H9 (cell line): ENCODE results near the gene YAP1. TPM values are rescaled to one million over a fixed set of nuclear protein-coding genes. Genes with fewer than 3 reads are reported as not detected.

Source experiments
- DNase-seq: peaks from one replicate; pipeline ENCODE4 v3.0.0-alpha.2; 2017
- H2AFZ ChIP-seq: one replicate; pipeline ENCODE4 v1.6.1; 2013; ENCODE audit warnings: mild to moderate bottlenecking, low read length, control low read depth, moderate library complexity
- H2AK5ac ChIP-seq: 2 replicates; pipeline ENCODE4 v1.6.1; 2013; ENCODE audit warnings: low read length, control low read depth, mixed read lengths; ENCODE audit not compliant: insufficient read length
- H2BK120ac ChIP-seq: one replicate; pipeline ENCODE4 v1.6.1; 2013; ENCODE audit warnings: low read depth, mild to moderate bottlenecking, low read length, control low read depth, inconsistent platforms; ENCODE audit not compliant: poor library complexity, severe bottlenecking
- H2BK12ac ChIP-seq: 2 replicates; pipeline ENCODE4 v1.6.1; 2013; ENCODE audit warnings: low read length, control low read depth, mixed read lengths, low read depth; ENCODE audit not compliant: insufficient read length
- H2BK15ac ChIP-seq: 2 replicates; pipeline ENCODE4 v1.6.1; 2013; ENCODE audit warnings: low read depth, low read length, control low read depth
- H2BK20ac ChIP-seq: one replicate; pipeline ENCODE4 v1.6.1; 2013; ENCODE audit warnings: low read depth, mild to moderate bottlenecking, low read length, control low read depth, inconsistent platforms; ENCODE audit not compliant: poor library complexity, severe bottlenecking
- H2BK5ac ChIP-seq: 2 replicates; pipeline ENCODE4 v1.6.1; 2013; ENCODE audit warnings: low read length, control low read depth, mixed read lengths; ENCODE audit not compliant: insufficient read length
- H3K14ac ChIP-seq: 2 replicates; pipeline ENCODE4 v1.6.1; 2013; ENCODE audit warnings: low read length, control low read depth; ENCODE audit not compliant: insufficient read depth
- H3K18ac ChIP-seq: 2 replicates; pipeline ENCODE4 v1.6.1; 2013; ENCODE audit warnings: low read depth, mild to moderate bottlenecking, mixed read lengths, low read length, control low read depth; ENCODE audit not compliant: insufficient read length
- H3K23ac ChIP-seq: 2 replicates; pipeline ENCODE4 v1.6.1; 2013; ENCODE audit warnings: low read length, control low read depth, mixed read lengths, low read depth; ENCODE audit not compliant: insufficient read length
- H3K23me2 ChIP-seq: 2 replicates; pipeline ENCODE4 v1.6.1; 2013; ENCODE audit warnings: low read depth, mild to moderate bottlenecking, mixed read lengths, low read length, control low read depth; ENCODE audit not compliant: insufficient read length, poor library complexity, severe bottlenecking
- H3K27ac ChIP-seq: 2 replicates; pipeline ENCODE4 v1.5.1; 2013; ENCODE audit warnings: low read length, control low read depth, mixed read lengths, low read depth; ENCODE audit not compliant: insufficient read length
- H3K27me3 ChIP-seq: 2 replicates; pipeline ENCODE4 v1.6.1; 2013; ENCODE audit warnings: low read length, control low read depth, inconsistent platforms; ENCODE audit not compliant: insufficient read depth
- H3K4ac ChIP-seq: 2 replicates; pipeline ENCODE4 v1.6.1; 2013; ENCODE audit warnings: low read depth, mild to moderate bottlenecking, control low read depth, inconsistent platforms, low read length, moderate library complexity
- H3K4me1 ChIP-seq: 2 replicates; pipeline ENCODE4 v1.6.1; 2013; ENCODE audit warnings: low read length, control low read depth, inconsistent platforms; ENCODE audit not compliant: insufficient read depth
- H3K4me2 ChIP-seq: 2 replicates; pipeline ENCODE4 v1.6.1; 2013; ENCODE audit warnings: low read length, control low read depth, mixed read lengths; ENCODE audit not compliant: insufficient read length, insufficient read depth
- H3K56ac ChIP-seq: 2 replicates; pipeline ENCODE4 v1.6.1; 2013; ENCODE audit warnings: low read depth, mild to moderate bottlenecking, mixed read lengths, low read length, control low read depth; ENCODE audit not compliant: insufficient read length
- H3K79me1 ChIP-seq: 2 replicates; pipeline ENCODE4 v1.6.1; 2013; ENCODE audit warnings: low read depth, mild to moderate bottlenecking, moderate library complexity, low read length, control low read depth, inconsistent platforms; ENCODE audit not compliant: insufficient read depth, poor library complexity, severe bottlenecking
- H3K79me2 ChIP-seq: 2 replicates; pipeline ENCODE4 v1.6.1; 2013; ENCODE audit warnings: low read length, control low read depth, inconsistent platforms; ENCODE audit not compliant: insufficient read depth
- H3K9ac ChIP-seq: 2 replicates; pipeline ENCODE4 v1.6.1; 2013; ENCODE audit warnings: low read length, control low read depth, mixed read lengths; ENCODE audit not compliant: insufficient read length; ENCODE audit errors: extremely low read depth
- H3K9me3 ChIP-seq: one replicate; pipeline ENCODE4 v1.6.1; 2013; ENCODE audit warnings: low read depth, low read length, inconsistent platforms; ENCODE audit not compliant: control insufficient read depth
- H3T11ph ChIP-seq: one replicate; pipeline ENCODE4 v1.6.1; 2013; ENCODE audit warnings: mild to moderate bottlenecking, low read length, control low read depth, inconsistent platforms
- H4K20me1 ChIP-seq: one replicate; pipeline ENCODE4 v1.6.1; 2013; ENCODE audit not compliant: control insufficient read depth, insufficient read length, insufficient read depth
- H4K5ac ChIP-seq: 2 replicates; pipeline ENCODE4 v1.6.1; 2013; ENCODE audit warnings: low read depth, mild to moderate bottlenecking, mixed read lengths, low read length, control low read depth; ENCODE audit not compliant: insufficient read length
- H4K8ac ChIP-seq: replicated peaks from 2 replicates; pipeline ENCODE4 v1.6.1; 2013; ENCODE audit warnings: low read length, control low read depth, mixed read lengths, low read depth; ENCODE audit not compliant: insufficient read length
- H4K91ac ChIP-seq: 2 replicates; pipeline ENCODE4 v1.6.1; 2013; ENCODE audit warnings: low read depth, mild to moderate bottlenecking, moderate library complexity, mixed read lengths, low read length, control low read depth; ENCODE audit not compliant: insufficient read length
- H3K27ac Mint-ChIP-seq, 3 experiments: 2 replicates in 2 of 3; 3 replicates in 1 of 3; pipeline ENCODE4 v1.8.0; 2020 to 2021; ENCODE audit warnings: mixed read lengths in 3 of 3, mild to moderate bottlenecking in 1 of 3, moderate library complexity in 1 of 3
- H3K27me3 Mint-ChIP-seq: 2 replicates; pipeline ENCODE4 v1.8.0; 2021; ENCODE audit warnings: low read depth, mild to moderate bottlenecking, moderate library complexity, mixed read lengths
- H3K36me3 Mint-ChIP-seq, 3 experiments: 2 replicates in 2 of 3; 3 replicates in 1 of 3; pipeline ENCODE4 v1.8.0; 2020 to 2021; ENCODE audit warnings: low read depth in 3 of 3, mixed read lengths in 3 of 3; ENCODE audit not compliant: insufficient read depth in 1 of 3
- H3K4me1 Mint-ChIP-seq, 2 experiments: 2 replicates each; pipeline ENCODE4 v1.8.0; 2020; ENCODE audit warnings: mixed read lengths in 2 of 2
- H3K4me3 Mint-ChIP-seq, 2 experiments: 2 replicates in 1 of 2; 3 replicates in 1 of 2; pipeline ENCODE4 v1.8.0; 2020 to 2021; ENCODE audit warnings: mild to moderate bottlenecking in 2 of 2, mixed read lengths in 2 of 2, moderate library complexity in 1 of 2
- H3K9me3 Mint-ChIP-seq, 2 experiments: 2 replicates in 1 of 2; 3 replicates in 1 of 2; pipeline ENCODE4 v1.8.0; 2020; ENCODE audit warnings: mild to moderate bottlenecking in 2 of 2, mixed read lengths in 2 of 2, moderate library complexity in 1 of 2
- CTCF ChIP-seq: fragments of 200-600 bp; sonication (generic); conservative IDR thresholded peaks from 3 replicates; pipeline ENCODE4 v1.8.0; 2021; ENCODE audit warnings: antibody characterized with exemption, mild to moderate bottlenecking
- total RNA-seq: library from RNA; stranded (reverse); gene quantifications from 2 replicates; pipeline ENCODE4 v1.2.1, GENCODE V29; 2021

The YAP1 gene
- total RNA-seq, 1 experiment from 2014 or later, result 124 TPM

DNA sequence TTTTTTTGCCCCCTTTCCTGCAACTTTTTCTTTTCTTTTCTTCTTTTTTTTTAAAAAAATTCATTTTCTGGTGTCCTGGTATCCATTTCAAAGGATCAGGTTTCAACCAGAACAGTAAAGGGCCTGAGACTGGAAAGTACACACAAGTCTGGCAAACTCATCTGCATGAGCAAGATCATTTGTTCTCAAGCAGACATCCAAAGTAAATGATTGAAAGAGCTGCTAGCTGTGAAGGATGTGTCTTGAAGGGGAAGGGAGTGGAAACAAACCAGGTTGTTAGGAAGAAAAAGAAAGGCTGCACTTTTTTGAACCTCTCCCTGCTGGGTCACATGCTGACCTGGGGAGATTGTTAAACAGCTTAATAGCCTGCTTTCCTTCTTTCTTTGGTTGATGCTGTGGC, 5.3 kb downstream of the YAP1 start:
- no peak overlapping the region for H3K9ac ChIP-seq
- peaks cover 16% of the 10 kb centered on the region; the same call in 1 of the 2 replicates for H3K79me2 ChIP-seq
- no peak overlapping the region for H4K91ac ChIP-seq
- no peak overlapping the region for H4K8ac ChIP-seq
- no peaks in the 10 kb centered on the region for H4K20me1 ChIP-seq
- no peaks in the 10 kb centered on the region for H3K27me3 ChIP-seq
- H3K9me3 ChIP-seq, result no peaks in the 10 kb centered on the region
- H3K4ac ChIP-seq, result no peak overlapping the region
- no peak overlapping the region for H2BK12ac ChIP-seq
- H3K9me3 Mint-ChIP-seq, result no peaks in the 10 kb centered on the region
- no peak overlapping the region for H2BK15ac ChIP-seq
- no peak overlapping the region for H3K18ac ChIP-seq
- H2BK5ac ChIP-seq, result no peak overlapping the region
- peak overlapping the region; percentile 73 for H3K27ac ChIP-seq
- H3K4me2 ChIP-seq, result peak overlapping the region; percentile 25
- no peak overlapping the region for H2BK120ac ChIP-seq
- H3T11ph ChIP-seq, result no peak overlapping the region
- H3K79me1 ChIP-seq, result no peaks in the 10 kb centered on the region
- peaks cover 70 to 72% of the 10 kb centered on the region in 2 experiments for H3K4me1 Mint-ChIP-seq
- peaks cover 10% of the 10 kb centered on the region for H3K4me1 ChIP-seq
- H2BK20ac ChIP-seq, result no peak overlapping the region
- no peak for TF ChIP-seq CTCF
- H3K23me2 ChIP-seq, result peaks cover 4% of the 10 kb centered on the region
- H3K23ac ChIP-seq, result no peak overlapping the region
- no peak for DNase-seq
- no peak overlapping the region for H3K56ac ChIP-seq
- no peak overlapping the region for H3K14ac ChIP-seq
- peak overlapping the region in 2 of 3 experiments; percentile 38 to 92; a peak in 2 of 7 replicates for H3K27ac Mint-ChIP-seq
- no peak overlapping the region for H4K5ac ChIP-seq
- peak overlapping the region; percentile 4 to 38; a peak in 2 of 5 replicates for H3K4me3 Mint-ChIP-seq
- no peaks in the 10 kb centered on the region; the same call in 1 of the 2 replicates for H3K27me3 Mint-ChIP-seq
- H3K36me3 Mint-ChIP-seq, result peaks cover 2 to 21% (median 15%) of the 10 kb centered on the region in 3 experiments; a peak in 5 of 7 replicates
- H2AK5ac ChIP-seq, result no peak overlapping the region
- no peak overlapping the region for H2AFZ ChIP-seq
